Measurements from ENCODE around the gene MYO1A. TPM values are rescaled to one million over a fixed set of nuclear protein-coding genes. Genes with fewer than 3 reads are reported as not detected.
A peak's percentile ranks its signal among the peaks of the same experiment; 100 is the strongest.

MYO1A gene
- total RNA-seq, 1 donor = under 0.01 TPM

- H3K4me3 ChIP-seq (ENCODE audit: low read depth, low read length) = peak overlapping the region; percentile 93
- DNase-seq (ENCODE audit: low read depth) = no peak
- TF ChIP-seq CTCF (IDR thresholded peaks at IDR 0.05; ENCODE audit: insufficient read depth, low read depth, low read length) = no peak
These were observed 41.2 kb upstream of the MYO1A start for GRCh38 chr12:57090924-57091637.

DNA sequence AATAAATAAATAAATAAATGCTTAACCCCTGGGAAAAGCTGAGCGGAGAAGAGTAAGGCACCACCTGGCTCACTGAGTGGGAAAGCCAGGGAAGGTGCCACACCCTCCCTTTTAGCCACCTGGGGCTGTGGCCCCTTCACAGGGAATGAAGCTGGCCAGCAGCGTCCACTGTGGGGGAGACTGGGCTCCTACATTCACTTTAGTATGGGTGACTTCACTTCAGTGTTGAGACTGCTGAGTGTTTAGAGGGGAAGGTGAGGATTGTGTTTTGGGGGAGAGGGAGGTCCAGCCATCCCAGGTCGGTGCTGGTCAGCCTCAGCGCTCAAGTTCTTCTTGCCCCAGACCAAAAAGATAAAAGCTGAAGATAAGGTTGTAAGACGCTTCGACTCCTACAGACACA lies 40.6 kb upstream of the MYO1A start:
- no peak for DNase-seq (ENCODE audit: low read depth)
- peak overlapping the region; percentile 93 for H3K4me3 ChIP-seq (ENCODE audit: low read depth, low read length)
- TF ChIP-seq CTCF (IDR thresholded peaks at IDR 0.05; ENCODE audit: insufficient read depth, low read depth, low read length) = no peak

DNA sequence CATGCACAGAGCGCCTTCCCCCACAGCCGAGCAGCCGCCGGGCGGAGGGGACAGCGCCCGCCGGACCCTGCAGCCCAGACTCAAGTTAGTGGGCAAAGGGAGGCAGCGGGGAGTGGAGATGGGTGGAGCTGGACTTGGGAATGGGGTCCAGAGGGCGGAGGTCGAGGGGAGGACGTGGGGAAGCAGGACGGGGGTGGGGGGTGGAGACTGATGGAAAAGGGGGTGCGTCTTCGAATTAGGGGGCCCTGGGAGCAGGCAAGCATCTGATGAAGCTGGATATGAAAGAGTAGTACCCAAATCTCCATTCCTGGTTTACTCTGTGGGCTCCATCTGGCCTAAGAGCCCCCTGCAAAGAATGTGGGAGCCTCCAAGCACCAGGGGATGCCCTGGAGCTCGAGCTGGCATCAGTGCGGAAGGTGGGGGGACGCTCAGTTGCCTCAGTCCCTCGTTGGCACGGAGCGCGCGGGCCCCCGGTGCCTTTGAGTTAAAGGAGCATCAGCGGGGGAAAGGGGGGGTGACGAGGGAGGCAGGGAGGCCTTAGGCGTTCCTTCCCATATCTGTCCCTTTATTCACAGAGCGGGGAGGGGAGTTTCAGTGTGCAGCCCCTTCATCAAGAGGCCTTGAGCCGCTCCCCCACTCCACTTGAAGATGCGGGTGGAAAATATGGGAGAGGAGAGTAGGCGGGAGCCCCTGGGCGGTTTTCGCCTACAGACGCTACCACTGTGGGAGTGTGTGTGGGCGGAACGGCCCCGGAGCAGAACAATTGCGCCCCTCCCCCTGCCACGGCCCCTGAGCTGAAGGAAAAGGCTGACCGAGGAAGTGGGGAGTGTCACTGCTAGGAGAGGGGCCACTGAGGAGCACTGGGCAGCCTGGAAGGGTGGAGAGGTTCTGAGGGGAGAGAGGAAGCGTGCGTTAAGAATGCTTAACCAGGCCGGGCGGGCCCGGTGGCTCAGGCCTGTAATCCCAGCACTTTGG lies 39.6 kb upstream of the MYO1A start:
- peak overlapping the region; percentile 93 for H3K4me3 ChIP-seq (ENCODE audit: low read depth, low read length)
- TF ChIP-seq CTCF (IDR thresholded peaks at IDR 0.05; ENCODE audit: insufficient read depth, low read depth, low read length) = no peak
- DNase-seq (ENCODE audit: low read depth) = peak; percentile 75

- TF ChIP-seq CTCF (IDR thresholded peaks at IDR 0.05; ENCODE audit: insufficient read depth, low read depth, low read length) = no peak
- H3K4me3 ChIP-seq (ENCODE audit: low read depth, low read length) = peak within 1 kb of the TSS; percentile 93
- DNase-seq (ENCODE audit: low read depth) = peak; percentile 98
These were observed 38.7 kb upstream of the MYO1A start, which contains the start of gene NAB2 for GRCh38 chr12:57088354-57089270. NAB2 (plus strand) TSS chr12:57089114; CDS start chr12:57089272, 158 bp downstream.

- peak; percentile 97 for DNase-seq (ENCODE audit: low read depth)
- TF ChIP-seq CTCF (IDR thresholded peaks at IDR 0.05; ENCODE audit: insufficient read depth, low read depth, low read length) = no peak
These were observed 37.9 kb upstream of the MYO1A start for GRCh38 chr12:57087691-57088353.

More at GRCh38 chr12:57087691-57088353, 37.9 kb upstream of the MYO1A start:
- H3K4me3 ChIP-seq (ENCODE audit: low read depth, low read length) = peak overlapping the region; percentile 83
